Pons (tissue), 1 donor: ENCODE measurements around the gene GAB2.
"Not testable (repeated sequence)": the region's sequence is repeated elsewhere in the genome, so short reads cannot be mapped to it uniquely, and the experiment has no call there.

Source experiments
- DNase-seq: peaks from one replicate; pipeline ENCODE4 v3.0.0-alpha.2; 2016; ENCODE audit warnings: low spot score

GAB2 gene

GRCh38 chr11:78181185-78181584 is 236.4 kb downstream of the GAB2 start:
- DNase-seq: no peak

GRCh38 chr11:78180751-78181150 is 236.9 kb downstream of the GAB2 start:
- no peak for DNase-seq

- no peak for DNase-seq
These were observed 238.1 kb downstream of the GAB2 start for GRCh38 chr11:78179459-78180071.

- no peak for DNase-seq
These were observed 240.4 kb downstream of the GAB2 start for GRCh38 chr11:78177216-78177615.

- DNase-seq: no peak
These were observed 240.9 kb downstream of the GAB2 start for GRCh38 chr11:78176605-78177141.

- not testable (repeated sequence) for DNase-seq
These were observed 241.8 kb downstream of the GAB2 start for GRCh38 chr11:78175862-78176261.

GRCh38 chr11:78171951-78172350 is 245.7 kb downstream of the GAB2 start:
- no peak for DNase-seq

- DNase-seq: no peak
These were observed 246.6 kb downstream of the GAB2 start for GRCh38 chr11:78170874-78171549.

- no peak for DNase-seq
These were observed 247.2 kb downstream of the GAB2 start for GRCh38 chr11:78170413-78170812.

GRCh38 chr11:78168539-78169477 is 248.8 kb downstream of the GAB2 start:
- no peak for DNase-seq

- DNase-seq: no peak
These were observed 250.7 kb downstream of the GAB2 start for GRCh38 chr11:78166855-78167469.
